ENCODE data around the gene AMOT. TPM values are rescaled to one million over a fixed set of nuclear protein-coding genes. Genes with fewer than 3 reads are reported as not detected.

Gene AMOT
- total and polyA plus RNA-seq, 2 of the 4 experiments (the other 2 are of a cell fraction): 4.7 to 9.1 TPM

- Histone ChIP-seq H3K27ac (ENCODE audit: insufficient read depth, low read length) (no peak overlapping the region), H3K14ac (replicated peaks; ENCODE audit: low read depth, low read length) (no peak overlapping the region), H4K91ac (ENCODE audit: insufficient read depth, low read depth, low read length) (no peak overlapping the region), H2BK5ac (ENCODE audit: low read depth, low read length, poor library complexity, severe bottlenecking) (no peak overlapping the region), H2BK15ac (ENCODE audit: low read depth, low read length) (no peak overlapping the region), H3K4ac (ENCODE audit: low read depth, low read length) (no peak overlapping the region), H3K27me3 (ENCODE audit: control insufficient read depth, insufficient read depth, low read length) (peaks cover under 1% of the 10 kb centered on the region; the same call in 1 of the 2 replicates), H2AK9ac (replicated peaks; ENCODE audit: low read depth, low read length, poor library complexity) (no peak overlapping the region), H3K18ac (ENCODE audit: low read depth, low read length) (no peak overlapping the region), H3K4me3 (ENCODE audit: insufficient read depth, low read depth, low read length) (no peak overlapping the region), H2AK5ac (ENCODE audit: low read depth, low read length) (no peak overlapping the region), H3K4me2 (ENCODE audit: low read depth, low read length) (no peak overlapping the region), H3K79me1 (ENCODE audit: low read depth in 1 of 2, low read length in 2 of 2) (no peaks in the 10 kb centered on the region), H2AFZ (replicated peaks; ENCODE audit: low read length, poor library complexity) (peak overlapping the region; percentile 68), H3K56ac (ENCODE audit: extremely low read depth, insufficient read depth, low read length) (no peak overlapping the region), H3K9me1 (ENCODE audit: insufficient read depth, low read length) (no peaks in the 10 kb centered on the region), H3K36me3 (ENCODE audit: control insufficient read depth, insufficient read depth, low read length) (no peaks in the 10 kb centered on the region), H2BK20ac (ENCODE audit: low read depth, low read length) (no peak overlapping the region), H3K23ac (ENCODE audit: low read depth, low read length) (no peak overlapping the region), H3K9me3 (ENCODE audit: control insufficient read depth, insufficient read depth, low read length) (no peaks in the 10 kb centered on the region), H4K20me1 (ENCODE audit: insufficient read depth, low read length) (no peaks in the 10 kb centered on the region), H3K9ac (ENCODE audit: low read depth, low read length) (no peak overlapping the region), H4K5ac (ENCODE audit: low read depth, low read length) (no peak overlapping the region), H4K8ac (ENCODE audit: low read depth in 2 of 2, low read length in 2 of 2) (no peak overlapping the region), H2BK120ac (ENCODE audit: low read depth, low read length) (no peak overlapping the region), H3K4me1 (ENCODE audit: control insufficient read depth, insufficient read depth, low read length) (no peaks in the 10 kb centered on the region; the same call in 1 of the 2 replicates)
- ChIA-PET CTCF (no interaction called here), POLR2A (ENCODE audit: unreplicated experiment) (no interaction called here)
- WGBS, 2 experiments (ENCODE audit: extremely low coverage in 2 of 2, insufficient read length in 1 of 2): no CpG with 5 or more reads among the region's 4 CpGs
- in situ Hi-C loops (cut with MboI; ENCODE audit: low sequenced_read_pairs): loop anchor here (25.0 kb wide), 1 partner anchor 1159 kb away; the partner anchor contains the start of gene ALG13
- no peak for ATAC-seq (ENCODE audit: low read depth)
- peak; percentile 6 for DNase-seq
- intact Hi-C loops (cut with micrococcal nuclease): loop anchor here (10.0 kb wide), 1 partner anchor 191 kb away; no protein-coding TSS in a partner anchor
- no peak for TF ChIP-seq CEBPB (IDR thresholded peaks at IDR 0.05; ENCODE audit: low read depth, low read length)
- TF ChIP-seq MXI1 (IDR thresholded peaks at IDR 0.05; ENCODE audit: borderline replicate concordance, low read depth, low read length): no peak
- TF ChIP-seq SMC3 (IDR thresholded peaks at IDR 0.05; ENCODE audit: low read depth, low read length): no peak
- no peak for TF ChIP-seq NFE2L2 (IDR thresholded peaks at IDR 0.05; ENCODE audit: low read depth, low read length)
- no peak for TF ChIP-seq USF2 (IDR thresholded peaks at IDR 0.05; ENCODE audit: low read depth, low read length)
- no peak for TF ChIP-seq MAFK (IDR thresholded peaks at IDR 0.05; ENCODE audit: low read depth, low read length)
- TF ChIP-seq ELK1 (IDR thresholded peaks at IDR 0.05; ENCODE audit: borderline replicate concordance, low read depth, low read length): no peak
- no peak for TF ChIP-seq RFX5 (IDR thresholded peaks at IDR 0.05; ENCODE audit: low read depth, low read length)
- no peak for TF ChIP-seq MAZ (IDR thresholded peaks at IDR 0.05; ENCODE audit: borderline replicate concordance, low read depth, low read length)
- TF ChIP-seq RCOR1 (IDR thresholded peaks at IDR 0.05; ENCODE audit: insufficient replicate concordance, low read length): no peak
- no peak for TF ChIP-seq RAD21 (IDR thresholded peaks at IDR 0.05; ENCODE audit: low read length)
- TF ChIP-seq FOS (IDR thresholded peaks at IDR 0.05; ENCODE audit: low read depth, low read length): no peak
- no peak for TF ChIP-seq CTCF (conservative IDR thresholded peaks at IDR 0.05; ENCODE audit: low read depth, low read length)
- TF ChIP-seq CHD1 (IDR thresholded peaks at IDR 0.05; ENCODE audit: low read depth, low read length): no peak
- TF ChIP-seq BHLHE40 (IDR thresholded peaks at IDR 0.05; ENCODE audit: low read depth, low read length): no peak
- TF ChIP-seq POLR2A (IDR thresholded peaks at IDR 0.05; ENCODE audit: low read depth, low read length): no peak
- BruUV-seq (replicated peaks): no TSS peak
- dilution Hi-C loops (cut with HindIII; ENCODE audit: low sequenced_read_pairs, unreplicated experiment): no loop called here
These were observed 5.6 kb upstream of the AMOT start for GRCh38 chrX:112846187-112846586.
